IMR-90 (cell line): Measurements from ENCODE around the gene LRIG1.

Experiments
- BHLHE40 ChIP-seq: fragments of 150-350 bp; IDR thresholded peaks from 2 replicates; pipeline ENCODE4 v1.6.1; 2016; ENCODE audit warnings: mild to moderate bottlenecking, low read depth, low read length
- CEBPB ChIP-seq: IDR thresholded peaks from 2 replicates; pipeline ENCODE4 v1.6.1; 2012; ENCODE audit warnings: low read depth, low read length, improper control_type of control experiment
- MAFK ChIP-seq: IDR thresholded peaks from 2 replicates; pipeline ENCODE4 v1.6.1; 2012; ENCODE audit warnings: low read depth, low read length, improper control_type of control experiment
- MXI1 ChIP-seq: IDR thresholded peaks from 2 replicates; pipeline ENCODE4 v1.6.1; 2012; ENCODE audit warnings: low read depth, mild to moderate bottlenecking, low read length, moderate library complexity, borderline replicate concordance
- POLR2A ChIP-seq: IDR thresholded peaks from 2 replicates; pipeline ENCODE4 v1.6.1; 2012; ENCODE audit warnings: mild to moderate bottlenecking, low read depth, low read length
- RAD21 ChIP-seq: IDR thresholded peaks from 2 replicates; pipeline ENCODE4 v1.6.1; 2012; ENCODE audit warnings: low read length, improper control_type of control experiment
- RFX5 ChIP-seq: IDR thresholded peaks from 2 replicates; pipeline ENCODE4 v1.8.0; 2012; ENCODE audit warnings: low read depth, mild to moderate bottlenecking, low read length, moderate library complexity
- SMC3 ChIP-seq: fragments of 150-350 bp; IDR thresholded peaks from 2 replicates; pipeline ENCODE4 v1.6.1; 2016; ENCODE audit warnings: low read depth, mild to moderate bottlenecking, antibody characterized with exemption, low read length, moderate library complexity
- TF ChIP-seq, protein P1 (sequence below): conservative IDR thresholded peaks from 2 replicates; pipeline ENCODE4 v1.5.1; 2012; ENCODE audit warnings: mild to moderate bottlenecking, low read depth, low read length, improper control_type of control experiment
- TF ChIP-seq, protein P2 (sequence below): fragments of 150-350 bp; IDR thresholded peaks from 2 replicates; pipeline ENCODE4 v1.6.1; 2017; ENCODE audit warnings: mild to moderate bottlenecking, antibody characterized with exemption, low read length, low read depth

GRCh38 chr3:66386925-66387650, 113.7 kb downstream of the LRIG1 start:
- TF ChIP-seq SMC3 (no peak), POLR2A (no peak), RFX5 (no peak), MAFK (no peak), CEBPB (no peak), RAD21 (no peak), BHLHE40 (no peak), MXI1 (no peak)
- TF ChIP-seq, protein P1, sequence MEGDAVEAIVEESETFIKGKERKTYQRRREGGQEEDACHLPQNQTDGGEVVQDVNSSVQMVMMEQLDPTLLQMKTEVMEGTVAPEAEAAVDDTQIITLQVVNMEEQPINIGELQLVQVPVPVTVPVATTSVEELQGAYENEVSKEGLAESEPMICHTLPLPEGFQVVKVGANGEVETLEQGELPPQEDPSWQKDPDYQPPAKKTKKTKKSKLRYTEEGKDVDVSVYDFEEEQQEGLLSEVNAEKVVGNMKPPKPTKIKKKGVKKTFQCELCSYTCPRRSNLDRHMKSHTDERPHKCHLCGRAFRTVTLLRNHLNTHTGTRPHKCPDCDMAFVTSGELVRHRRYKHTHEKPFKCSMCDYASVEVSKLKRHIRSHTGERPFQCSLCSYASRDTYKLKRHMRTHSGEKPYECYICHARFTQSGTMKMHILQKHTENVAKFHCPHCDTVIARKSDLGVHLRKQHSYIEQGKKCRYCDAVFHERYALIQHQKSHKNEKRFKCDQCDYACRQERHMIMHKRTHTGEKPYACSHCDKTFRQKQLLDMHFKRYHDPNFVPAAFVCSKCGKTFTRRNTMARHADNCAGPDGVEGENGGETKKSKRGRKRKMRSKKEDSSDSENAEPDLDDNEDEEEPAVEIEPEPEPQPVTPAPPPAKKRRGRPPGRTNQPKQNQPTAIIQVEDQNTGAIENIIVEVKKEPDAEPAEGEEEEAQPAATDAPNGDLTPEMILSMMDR, result no peak
- TF ChIP-seq, protein P2, sequence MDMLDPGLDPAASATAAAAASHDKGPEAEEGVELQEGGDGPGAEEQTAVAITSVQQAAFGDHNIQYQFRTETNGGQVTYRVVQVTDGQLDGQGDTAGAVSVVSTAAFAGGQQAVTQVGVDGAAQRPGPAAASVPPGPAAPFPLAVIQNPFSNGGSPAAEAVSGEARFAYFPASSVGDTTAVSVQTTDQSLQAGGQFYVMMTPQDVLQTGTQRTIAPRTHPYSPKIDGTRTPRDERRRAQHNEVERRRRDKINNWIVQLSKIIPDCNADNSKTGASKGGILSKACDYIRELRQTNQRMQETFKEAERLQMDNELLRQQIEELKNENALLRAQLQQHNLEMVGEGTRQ, result no peak
